ENCODE data around the gene PRLR.

GRCh38 chr5:35199886-35200285 is 30.4 kb downstream of the PRLR start:
- TF ChIP-seq CTCF (IDR thresholded peaks at IDR 0.05; ENCODE audit: poor library complexity) (no peak), EZH2 (IDR thresholded peaks at IDR 0.05; ENCODE audit: borderline replicate concordance) (no peak), EZH2phosphoT487 (IDR thresholded peaks at IDR 0.05; ENCODE audit: low read depth, severe bottlenecking, unreplicated experiment) (no peak)

Measured in hepatocyte (in vitro differentiated cells).